Activated CD4-positive, alpha-beta T cell treated with anti-CD3 and anti-CD28 coated beads for 1 hour (primary cell): ENCODE results near the gene ACYP2.

Experiments used
- DNase-seq: peaks from one replicate; pipeline ENCODE4 v3.0.0-alpha.2; 2020

The ACYP2 gene

DNA sequence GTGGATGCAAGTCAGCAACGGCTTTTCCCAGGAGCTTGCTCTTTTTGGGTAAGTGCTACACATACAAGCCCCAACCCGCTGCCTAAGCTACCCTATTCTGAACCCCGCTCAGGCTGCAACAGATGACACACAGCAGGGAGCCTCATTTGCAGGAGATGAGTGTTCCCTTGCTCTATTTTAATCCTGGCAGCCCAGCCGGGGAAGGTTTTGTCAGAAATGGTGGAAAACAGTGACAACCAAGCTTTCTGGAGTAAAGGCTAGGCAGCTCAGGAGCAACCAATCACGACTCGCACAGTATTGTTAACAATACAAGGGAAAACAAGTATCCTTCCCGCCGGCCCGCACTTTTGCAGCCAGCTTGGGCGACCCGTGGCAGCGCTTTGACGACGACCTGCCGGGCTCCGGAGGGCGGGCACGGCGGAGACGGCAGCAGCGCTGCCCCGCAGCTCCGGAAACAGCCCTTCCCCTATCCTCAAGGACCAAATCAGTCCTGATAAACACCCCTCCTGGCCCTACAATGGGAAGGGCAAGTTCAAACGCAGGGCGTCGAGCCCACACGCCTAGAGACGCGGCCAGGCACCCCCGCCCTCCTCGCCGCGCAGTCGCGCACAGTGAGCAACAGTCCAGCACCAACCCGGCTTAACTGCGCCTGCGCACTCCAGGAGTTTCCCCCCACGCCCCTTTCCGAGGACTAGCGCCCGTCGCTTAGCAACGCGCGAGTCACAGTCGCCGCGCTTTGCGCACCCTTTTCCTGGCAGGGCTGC, 214.9 kb downstream of the ACYP2 start:
- peak; percentile 81 for DNase-seq

DNA sequence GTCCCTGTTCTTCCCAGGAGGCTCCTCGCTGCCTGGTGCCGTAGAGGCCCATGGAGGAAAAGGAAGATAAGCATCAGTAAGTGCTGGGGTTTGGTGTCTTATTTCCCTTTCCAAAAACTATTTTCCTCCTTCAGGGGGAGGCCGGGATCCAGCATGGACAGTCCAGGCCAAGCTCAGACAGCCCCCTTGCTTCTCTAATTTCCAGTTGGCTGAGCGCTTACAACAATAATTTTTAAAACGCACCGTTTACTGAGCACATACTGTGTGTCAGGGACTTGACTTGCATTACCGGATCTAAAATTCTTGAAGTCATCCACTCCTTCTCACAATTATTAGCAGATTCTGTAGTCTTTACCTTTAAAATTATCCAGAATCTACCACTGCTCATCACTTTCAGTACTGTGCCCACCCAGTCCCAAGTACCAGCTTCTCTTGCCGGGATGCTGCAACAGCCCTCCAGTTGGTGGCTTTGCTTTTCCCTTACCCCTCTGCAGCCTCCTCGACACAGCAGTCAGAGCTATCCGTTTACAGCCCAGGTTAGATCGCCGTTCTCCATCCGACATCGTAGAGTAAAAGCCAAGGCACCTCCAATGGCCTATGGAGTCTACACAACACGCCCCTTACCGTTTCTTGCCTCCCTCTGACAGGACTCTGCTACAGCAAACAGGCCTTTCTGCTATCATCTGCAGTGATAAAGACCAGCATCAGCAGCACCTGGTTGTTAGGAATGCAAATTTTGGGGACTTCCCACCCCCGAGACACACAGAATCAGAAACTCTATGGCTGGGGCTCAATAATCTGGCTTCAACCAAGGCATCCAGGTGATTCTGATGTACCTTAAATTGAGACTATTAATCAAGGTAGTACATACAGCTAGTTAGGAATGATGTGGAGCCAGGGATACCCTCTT, 215.8 kb downstream of the ACYP2 start:
- DNase-seq = no peak

DNA sequence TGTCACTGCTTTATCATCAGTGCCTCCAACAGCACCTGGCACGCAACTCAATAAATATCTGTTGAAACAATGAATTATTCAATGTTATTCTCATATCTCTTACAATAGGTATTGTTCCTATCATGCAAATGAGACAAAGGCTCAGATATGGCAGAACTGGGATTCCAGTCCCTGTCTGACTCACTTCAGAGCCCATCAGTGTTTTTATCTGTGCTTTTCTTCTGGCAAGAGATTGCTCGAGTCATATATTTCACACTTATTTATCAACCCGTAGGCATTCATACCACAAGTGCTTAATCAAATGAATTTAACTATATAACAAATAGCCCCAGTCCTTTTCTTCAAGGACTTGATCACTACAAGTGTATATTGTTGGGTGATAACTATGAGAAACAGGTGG, 217.0 kb downstream of the ACYP2 start:
- no peak for DNase-seq

DNA sequence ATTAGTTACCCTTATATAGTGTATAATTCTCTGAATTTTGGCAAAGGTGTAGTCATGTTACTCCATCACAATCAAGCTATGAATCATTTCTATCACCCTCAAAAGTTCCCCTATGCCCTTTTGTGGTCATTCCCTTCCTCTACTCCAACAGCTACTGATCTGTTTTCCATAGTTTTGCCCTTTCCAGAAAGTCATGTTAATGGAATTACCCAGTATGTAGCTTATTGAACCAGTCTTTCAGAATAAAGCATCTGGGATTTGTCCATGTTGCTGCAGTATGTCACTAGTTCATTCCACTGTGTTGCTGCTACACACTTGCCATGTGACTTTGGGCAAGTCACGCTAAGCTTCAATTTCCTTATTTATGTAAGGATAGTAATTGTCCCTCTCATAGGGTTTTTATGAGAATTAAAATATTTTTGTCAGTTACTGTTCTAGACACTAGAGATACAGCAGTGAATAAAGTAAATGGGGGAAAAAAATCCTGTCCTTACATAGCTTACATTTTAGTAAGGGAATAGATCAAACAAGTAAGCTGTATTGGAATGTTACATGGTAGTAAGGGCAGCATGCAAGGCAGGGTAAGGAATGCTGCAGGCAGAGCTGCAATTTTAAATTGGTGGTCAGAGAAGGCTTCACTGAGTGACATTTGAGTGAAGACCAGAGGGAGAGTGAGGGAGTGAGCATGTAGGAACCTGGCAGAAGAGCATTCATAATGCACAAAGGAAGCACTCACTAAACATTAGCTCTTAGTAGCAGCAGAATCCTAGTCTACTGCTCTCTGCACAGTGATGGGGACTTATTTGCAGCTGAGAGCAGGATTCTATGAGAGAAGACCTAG, 220.9 kb downstream of the ACYP2 start:
- DNase-seq = no peak

DNA sequence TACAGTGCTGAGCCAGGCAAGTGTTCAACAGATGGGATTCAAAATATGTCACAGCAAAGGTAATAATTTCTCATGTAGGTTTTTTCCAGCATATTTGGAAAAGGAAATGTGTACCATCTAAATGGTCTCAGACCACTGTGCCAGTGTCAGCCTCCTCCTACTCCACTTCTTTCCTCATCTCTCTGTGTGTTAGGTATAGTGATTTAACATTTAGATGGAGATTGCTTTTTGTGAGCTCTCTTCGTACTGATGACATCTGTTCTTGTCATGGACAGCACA, 221.5 kb downstream of the ACYP2 start:
- DNase-seq = no peak

DNA sequence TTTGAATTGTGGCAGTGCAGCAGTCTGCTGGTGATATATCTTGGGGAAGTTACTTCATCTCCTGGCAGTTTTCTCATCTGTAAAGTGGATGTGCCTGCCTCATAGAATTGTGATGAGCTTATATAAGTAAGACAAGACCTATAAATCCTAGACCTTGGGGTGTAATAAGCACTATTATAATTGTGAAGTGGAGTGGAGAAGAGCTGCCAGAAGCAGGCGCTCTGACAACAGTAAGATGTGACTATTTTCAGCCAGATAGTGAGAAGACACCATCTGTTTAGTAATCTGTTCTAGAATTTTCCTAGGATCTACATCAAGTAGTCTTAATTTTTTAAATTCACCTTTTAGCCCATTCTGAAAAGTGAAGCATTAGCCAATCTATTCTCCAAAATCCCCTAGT, 226.2 kb downstream of the ACYP2 start:
- DNase-seq = no peak

DNA sequence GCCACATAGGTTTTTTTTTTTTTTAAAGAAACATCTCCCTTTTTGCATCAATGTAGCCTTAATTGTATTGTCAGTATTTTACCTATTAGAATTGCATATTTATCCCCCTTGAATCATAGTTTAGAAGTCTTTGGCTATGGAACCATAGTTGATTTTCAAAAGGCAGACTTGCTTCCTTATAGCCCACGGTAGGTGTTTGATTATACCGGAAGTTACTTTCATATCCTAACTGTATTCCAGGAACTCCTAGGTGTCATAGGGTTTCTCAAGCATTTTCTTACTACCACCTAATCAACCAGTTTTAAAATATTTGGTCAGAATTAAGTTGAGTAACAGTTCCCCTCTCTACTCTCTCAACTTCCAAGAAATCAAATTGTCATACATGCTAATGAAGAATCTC, 227.2 kb downstream of the ACYP2 start:
- no peak for DNase-seq

DNA sequence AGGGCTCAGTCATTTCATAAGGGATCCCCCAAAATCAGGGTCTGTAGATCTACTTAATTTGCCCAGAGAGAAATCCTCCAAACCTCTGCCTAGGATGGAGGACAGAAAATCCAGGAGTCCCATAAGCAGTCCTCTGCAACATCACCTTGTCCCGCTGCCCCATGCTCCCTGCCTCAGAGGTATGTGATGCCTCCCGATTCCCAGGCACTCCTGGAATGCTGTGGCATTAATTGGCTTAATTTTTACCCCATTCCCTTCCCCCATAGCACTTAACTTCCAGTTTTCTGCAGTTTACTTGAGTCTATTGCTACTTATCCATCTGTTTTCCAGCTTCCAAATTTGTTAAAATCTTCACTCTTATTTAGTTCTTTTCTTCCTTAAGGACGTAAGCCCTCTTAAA, 232.2 kb downstream of the ACYP2 start:
- DNase-seq = no peak

DNA sequence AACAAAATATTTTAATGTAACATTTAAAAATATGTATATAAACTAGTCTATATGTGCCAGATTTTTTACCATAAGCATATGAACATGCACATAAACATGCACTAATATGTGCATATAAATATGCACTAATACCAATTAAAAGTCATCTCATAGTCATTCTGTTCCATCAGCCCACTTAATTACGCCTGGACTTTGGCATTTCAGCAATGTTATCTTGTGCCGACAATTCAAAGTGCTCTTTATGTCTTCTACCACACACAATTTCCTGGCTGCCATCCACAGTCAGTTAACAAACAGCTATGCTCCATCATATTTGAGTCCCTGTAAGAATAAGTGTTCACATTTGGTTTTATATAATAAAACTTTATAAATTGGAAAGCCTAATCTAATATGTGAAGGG, 233.2 kb downstream of the ACYP2 start:
- no peak for DNase-seq

DNA sequence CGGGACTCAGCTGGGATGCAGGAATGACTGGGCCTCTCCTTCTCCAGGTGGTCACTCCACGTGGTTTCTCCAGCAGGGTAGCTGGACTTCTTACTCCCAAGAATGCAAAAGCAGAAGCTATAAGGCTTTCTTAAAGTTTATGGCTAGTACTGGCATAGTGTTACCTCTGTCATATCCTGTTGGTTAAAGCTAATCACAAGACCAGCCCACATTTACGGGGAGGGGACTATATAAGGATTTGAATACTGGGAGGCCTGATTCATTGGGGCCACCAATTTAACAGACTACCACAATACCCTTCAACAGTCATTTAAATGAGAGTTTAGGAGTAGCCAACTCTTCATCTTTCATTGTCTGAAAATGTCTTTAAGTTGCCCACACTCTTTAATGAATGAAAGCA, 235.0 kb downstream of the ACYP2 start:
- no peak for DNase-seq

DNA sequence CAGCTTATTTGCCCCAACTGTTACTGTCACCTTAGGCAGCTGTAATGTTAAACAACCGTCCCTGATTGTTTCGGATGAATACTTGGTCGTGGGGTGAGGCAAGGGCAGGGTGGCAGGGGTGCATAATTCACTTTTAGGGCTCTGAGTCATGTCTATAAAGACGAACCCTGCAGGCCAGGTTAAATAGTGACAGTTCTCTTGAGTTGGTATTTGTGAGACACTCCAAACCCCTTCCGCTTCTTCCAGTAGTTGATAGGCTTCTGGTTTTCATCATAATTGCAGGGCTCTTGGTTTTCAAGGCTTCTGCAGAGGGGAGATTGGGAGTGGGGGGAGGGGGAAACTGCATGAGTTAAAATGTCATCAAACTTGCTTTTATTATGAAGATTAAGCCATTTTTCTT, 237.8 kb downstream of the ACYP2 start:
- no peak for DNase-seq
